PC-3 (cell line): ENCODE results near the gene RING1.

ENCODE experiments used
- EZH2 ChIP-seq: fragments of 300-600 bp; sonication (generic); IDR thresholded peaks from one replicate; pipeline ENCODE4 v1.6.1; 2017; ENCODE audit warnings: antibody characterized with exemption, mild to moderate bottlenecking, low read length; ENCODE audit not compliant: unreplicated experiment
- TF ChIP-seq, protein P1 (sequence below): fragments of 300-600 bp; sonication (generic); conservative IDR thresholded peaks from 2 replicates; pipeline ENCODE4 v1.5.1; 2017; ENCODE audit warnings: antibody characterized with exemption, low read depth, mild to moderate bottlenecking, low read length

DNA sequence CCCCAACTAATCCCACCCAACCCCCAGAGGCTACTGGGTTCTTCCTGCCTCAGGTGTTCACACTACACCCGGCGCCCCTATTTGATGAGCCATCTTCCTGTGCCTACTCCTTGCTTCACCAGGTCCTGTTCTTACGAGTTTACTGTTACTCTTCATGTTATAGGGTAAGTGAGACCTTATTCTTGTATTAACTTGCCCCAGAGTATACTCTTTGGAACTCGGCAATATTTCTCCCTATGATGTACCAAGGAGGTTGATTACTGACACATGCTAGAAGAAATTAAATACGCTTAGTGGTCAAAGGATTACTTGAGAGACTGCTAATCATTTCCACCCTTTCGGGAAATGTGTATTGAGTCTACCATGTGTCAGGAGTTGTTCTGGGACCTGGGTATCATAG, 8.9 kb downstream of the RING1 start:
- TF ChIP-seq, protein P1, sequence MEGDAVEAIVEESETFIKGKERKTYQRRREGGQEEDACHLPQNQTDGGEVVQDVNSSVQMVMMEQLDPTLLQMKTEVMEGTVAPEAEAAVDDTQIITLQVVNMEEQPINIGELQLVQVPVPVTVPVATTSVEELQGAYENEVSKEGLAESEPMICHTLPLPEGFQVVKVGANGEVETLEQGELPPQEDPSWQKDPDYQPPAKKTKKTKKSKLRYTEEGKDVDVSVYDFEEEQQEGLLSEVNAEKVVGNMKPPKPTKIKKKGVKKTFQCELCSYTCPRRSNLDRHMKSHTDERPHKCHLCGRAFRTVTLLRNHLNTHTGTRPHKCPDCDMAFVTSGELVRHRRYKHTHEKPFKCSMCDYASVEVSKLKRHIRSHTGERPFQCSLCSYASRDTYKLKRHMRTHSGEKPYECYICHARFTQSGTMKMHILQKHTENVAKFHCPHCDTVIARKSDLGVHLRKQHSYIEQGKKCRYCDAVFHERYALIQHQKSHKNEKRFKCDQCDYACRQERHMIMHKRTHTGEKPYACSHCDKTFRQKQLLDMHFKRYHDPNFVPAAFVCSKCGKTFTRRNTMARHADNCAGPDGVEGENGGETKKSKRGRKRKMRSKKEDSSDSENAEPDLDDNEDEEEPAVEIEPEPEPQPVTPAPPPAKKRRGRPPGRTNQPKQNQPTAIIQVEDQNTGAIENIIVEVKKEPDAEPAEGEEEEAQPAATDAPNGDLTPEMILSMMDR = no peak
- TF ChIP-seq EZH2 = no peak
